GM18517 (cell line): ENCODE measurements around the gene CUZD1.

Experiments used
- ATAC-seq: cut with Tn5 transposase; IDR thresholded peaks from one replicate; pipeline ENCODE4 v1.9.1; 2021; ENCODE audit warnings: mild to moderate bottlenecking, moderate library complexity; ENCODE audit not compliant: unreplicated experiment

Gene CUZD1

GRCh38 chr10:122855745-122856144 is 10.1 kb upstream of the CUZD1 start:
- no peak for ATAC-seq

GRCh38 chr10:122854648-122855047 is 9.0 kb upstream of the CUZD1 start:
- no peak for ATAC-seq

GRCh38 chr10:122853665-122854313 is 8.1 kb upstream of the CUZD1 start:
- ATAC-seq: no peak

GRCh38 chr10:122852261-122852660 is 6.6 kb upstream of the CUZD1 start:
- no peak for ATAC-seq

- no peak for ATAC-seq
These were observed 5.3 kb upstream of the CUZD1 start for GRCh38 chr10:122850705-122851640.

GRCh38 chr10:122849900-122850605 is 4.4 kb upstream of the CUZD1 start:
- no peak for ATAC-seq

DNA sequence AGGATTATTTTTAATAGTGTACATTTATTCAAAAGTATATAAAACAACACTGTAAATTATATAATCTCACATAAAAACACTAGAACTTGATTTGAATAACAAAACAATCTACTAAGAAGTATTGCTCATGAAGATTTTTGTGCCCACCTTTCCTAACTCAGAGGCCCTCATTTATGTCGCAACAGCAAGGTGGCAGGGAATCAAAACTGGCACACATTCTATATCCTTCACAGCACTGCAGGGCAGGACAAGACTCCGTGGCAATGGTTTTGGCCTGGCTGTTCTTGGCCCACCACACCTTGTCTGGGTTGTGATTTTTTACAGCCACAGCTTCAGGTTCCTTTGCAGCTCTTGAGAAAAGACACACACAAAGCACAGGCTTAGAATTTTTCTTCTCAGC is 3.4 kb upstream of the CUZD1 start:
- ATAC-seq: no peak

DNA sequence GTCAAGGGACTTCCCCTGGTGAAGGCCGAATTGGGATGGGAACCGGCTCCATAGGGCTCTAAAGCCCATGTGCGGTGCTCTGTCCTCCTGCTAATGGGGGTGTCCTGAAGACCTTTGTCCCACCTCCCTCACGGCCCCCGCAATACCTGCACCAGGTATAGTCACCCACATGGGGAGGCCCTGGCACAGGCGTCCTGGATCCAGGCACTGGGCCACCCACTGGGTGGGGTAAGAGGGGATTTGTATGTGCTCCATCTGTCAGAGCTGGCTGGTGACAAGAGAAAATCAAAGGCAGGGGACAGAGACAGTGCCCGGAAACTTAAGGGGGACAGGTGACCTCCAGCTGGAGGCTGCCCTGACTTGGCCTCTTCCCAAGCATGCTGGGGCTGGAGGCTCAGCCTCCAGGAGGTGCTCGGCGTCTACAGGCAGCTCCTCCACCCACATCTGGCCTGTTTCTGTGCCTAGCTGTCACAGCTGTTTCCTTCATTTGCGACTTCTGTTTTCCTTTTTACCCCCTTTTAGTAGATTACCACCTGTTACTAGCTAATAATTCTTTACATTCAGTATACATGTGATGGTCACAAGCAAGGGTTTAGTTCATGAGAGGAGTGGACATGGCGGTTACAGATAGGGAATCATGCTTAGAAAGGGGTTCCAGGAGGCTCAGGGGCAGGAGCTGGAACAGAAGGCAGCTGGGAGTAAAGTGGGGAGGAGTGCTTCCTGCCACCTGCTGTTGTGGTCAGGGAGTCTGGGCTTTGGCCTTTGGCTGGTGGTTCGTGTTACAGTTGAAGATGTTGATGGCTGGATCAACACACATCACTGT is 2.3 kb upstream of the CUZD1 start:
- no peak for ATAC-seq

- no peak for ATAC-seq
These were observed 1.5 kb downstream of the CUZD1 start for GRCh38 chr10:122844146-122844545.

DNA sequence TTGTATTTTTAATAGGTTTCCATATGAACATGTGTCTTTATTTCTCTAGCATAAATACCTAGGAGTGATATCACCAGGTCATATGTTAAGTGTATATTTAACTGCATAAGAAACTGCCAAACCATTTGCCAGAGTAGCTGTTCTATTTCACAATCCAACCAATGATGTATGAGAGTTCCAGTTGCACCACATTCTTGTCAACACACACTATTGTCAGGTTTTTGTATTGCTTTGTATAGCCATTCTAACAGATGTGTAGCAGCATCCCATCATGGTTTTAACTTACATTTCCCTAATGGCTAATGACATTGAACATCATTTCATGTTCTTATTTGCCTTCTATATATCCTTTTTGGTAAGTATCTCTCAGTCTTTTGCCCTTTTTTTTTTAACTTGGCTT is 4.1 kb downstream of the CUZD1 start:
- ATAC-seq: no peak

DNA sequence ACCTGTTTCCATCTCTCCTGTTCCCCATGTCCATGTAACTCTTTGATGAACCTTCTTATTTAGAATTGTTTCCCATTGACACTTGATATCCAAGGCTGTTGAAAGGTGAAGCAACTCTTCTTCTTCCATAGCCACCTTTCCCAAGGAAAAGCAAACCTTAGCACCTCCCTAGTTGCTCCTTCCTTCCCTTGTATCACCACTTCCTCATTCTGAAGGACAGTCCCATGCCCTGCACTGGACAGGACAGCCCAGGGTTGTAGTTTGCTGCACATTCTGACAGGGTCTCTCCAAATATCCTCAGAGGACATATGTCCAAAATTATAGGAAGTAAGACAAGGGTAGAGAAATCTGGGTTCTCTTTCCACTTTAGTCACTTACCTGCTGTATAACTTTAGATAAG is 6.2 kb downstream of the CUZD1 start:
- no peak for ATAC-seq

- ATAC-seq: no peak
These were observed 6.8 kb downstream of the CUZD1 start for GRCh38 chr10:122838880-122839279.

GRCh38 chr10:122835908-122836307 is 9.7 kb downstream of the CUZD1 start:
- ATAC-seq: no peak

GRCh38 chr10:122830965-122831353 is 14.7 kb downstream of the CUZD1 start:
- no peak for ATAC-seq

DNA sequence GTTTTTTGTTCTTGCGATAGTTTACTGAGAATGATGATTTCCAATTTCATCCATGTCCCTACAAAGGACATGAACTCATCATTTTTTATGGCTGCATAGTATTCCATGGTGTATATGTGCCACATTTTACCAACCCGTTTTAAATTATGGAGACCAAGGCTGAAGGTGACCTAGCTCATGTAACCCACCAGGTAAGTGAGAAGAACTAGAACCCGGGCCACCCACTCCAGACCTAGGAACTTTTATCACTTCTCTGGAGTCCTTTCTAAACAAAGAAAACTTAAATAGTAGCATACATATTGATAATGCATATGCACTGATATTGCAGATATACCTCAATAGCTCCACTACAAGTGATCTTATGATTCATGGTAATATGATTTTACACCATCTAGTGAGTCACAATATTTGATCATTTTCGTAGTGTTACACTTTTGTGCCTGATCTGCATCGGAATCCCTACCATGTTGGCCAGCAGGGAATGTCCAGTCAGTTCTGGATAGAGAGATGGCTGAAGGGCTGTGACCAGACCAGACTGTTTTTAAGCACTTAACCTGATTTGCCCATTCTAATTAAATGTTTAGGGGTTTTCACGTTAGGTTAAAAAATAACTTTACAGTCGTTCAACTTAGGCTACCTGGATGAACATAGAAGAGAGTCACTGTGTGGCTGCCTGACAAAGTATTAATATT is 15.2 kb downstream of the CUZD1 start:
- no peak for ATAC-seq

DNA sequence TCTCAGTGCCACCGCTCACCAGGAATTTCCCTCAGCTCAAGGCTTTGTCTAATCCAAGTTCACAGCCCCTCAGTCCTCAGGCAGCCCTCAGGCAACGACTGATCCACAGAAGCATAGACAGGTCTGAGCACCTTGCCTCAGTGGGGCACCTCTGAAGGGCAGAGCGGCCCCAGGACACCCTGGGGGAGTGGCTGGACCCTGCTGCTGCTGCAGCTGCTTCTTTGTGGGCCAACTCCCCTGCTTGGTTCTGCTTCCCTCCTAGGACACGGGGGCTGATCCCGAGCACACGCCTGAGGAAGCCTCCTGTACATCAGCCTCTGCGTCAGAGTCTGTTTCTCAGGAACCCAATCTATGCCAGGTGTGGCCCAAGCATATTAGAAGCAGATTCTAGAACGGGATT is 16.2 kb downstream of the CUZD1 start:
- no peak for ATAC-seq

DNA sequence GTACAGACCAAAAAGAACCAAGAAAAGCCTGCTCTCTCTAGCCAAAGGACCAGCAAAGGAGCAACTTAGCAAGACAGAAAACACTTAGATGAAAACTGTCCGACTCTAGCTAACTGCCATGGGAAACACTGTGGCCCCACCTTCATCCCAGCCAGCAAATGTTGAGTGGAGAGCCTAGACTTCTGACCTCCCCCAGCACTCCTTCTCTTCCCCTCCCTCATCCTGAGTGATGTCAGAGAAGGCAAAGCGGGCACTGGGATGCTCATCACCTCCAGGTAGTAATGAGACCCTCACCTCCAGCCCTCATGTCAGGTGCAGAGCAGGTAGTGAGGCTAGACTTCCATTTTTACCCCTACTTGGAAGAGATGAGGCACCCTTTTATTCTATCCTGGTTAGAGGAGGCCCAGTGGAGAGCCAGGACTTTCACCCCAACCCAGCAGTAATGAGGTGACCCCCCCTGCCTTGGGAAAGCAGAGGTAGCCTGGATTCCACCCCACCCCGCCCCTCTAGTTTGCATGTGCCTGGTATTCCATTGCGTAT is 16.9 kb downstream of the CUZD1 start:
- no peak for ATAC-seq

DNA sequence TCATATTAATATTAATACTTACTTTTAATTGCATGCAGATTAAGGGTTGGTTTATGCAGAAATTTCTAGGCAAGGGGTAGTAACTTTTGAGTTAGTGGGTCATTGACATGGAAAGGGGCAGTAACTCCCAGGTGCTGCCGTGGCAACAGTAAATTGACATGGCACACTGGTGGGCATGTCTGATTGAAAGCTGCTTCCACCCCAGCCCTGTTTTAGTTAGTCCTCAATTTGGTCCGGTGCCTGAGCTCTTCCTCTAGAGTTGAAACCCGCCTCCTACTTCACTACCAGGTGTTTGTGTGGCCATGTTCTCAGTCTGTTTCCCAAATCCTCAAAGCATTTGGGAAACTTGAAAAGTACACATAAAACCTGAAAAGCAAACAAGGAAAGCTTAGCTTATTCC is 18.4 kb downstream of the CUZD1 start:
- ATAC-seq: no peak

DNA sequence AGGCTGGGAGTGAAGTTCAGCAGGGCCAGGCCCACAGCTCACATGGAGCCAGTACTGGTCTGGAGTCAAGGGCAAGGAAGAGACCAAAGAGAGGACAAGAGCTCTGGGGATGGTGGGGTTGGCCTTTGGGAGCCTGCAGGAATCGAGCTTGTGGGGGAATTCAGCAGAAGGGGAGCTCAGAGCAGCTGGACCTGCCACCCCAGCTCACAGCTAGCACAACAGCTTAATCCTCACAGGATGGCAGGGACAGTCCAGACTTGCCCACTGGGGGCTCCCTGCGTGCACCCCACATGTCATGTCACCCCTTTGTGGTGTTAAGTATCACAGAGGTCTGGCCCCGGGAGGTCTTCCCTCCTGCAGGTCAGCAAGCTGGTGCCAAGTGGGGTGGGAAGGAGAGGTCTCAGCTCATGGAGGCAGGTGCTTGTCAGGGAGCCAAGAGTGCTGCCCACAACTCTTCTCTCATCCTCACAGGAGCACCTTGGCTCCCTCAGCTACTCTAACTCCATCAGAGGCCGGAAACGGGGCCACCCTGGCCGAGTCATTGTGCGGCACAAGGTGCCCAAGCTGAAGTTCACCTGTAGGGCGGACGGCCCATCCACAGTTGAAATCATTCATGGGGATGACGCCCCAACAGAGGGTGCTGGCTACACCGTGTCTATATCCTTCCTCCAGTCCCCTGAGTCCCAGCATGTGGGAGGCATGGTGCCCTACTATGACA is 22.5 kb downstream of the CUZD1 start:
- no peak for ATAC-seq
